HG02885 (cell line): ENCODE results near the gene SRD5A3.
A peak's percentile ranks its signal among the peaks of the same experiment; 100 is the strongest.
"Not testable (repeated sequence)": the region's sequence is repeated elsewhere in the genome, so short reads cannot be mapped to it uniquely, and the experiment has no call there.

Experiments used
- ATAC-seq: cut with Tn5 transposase; IDR thresholded peaks from one replicate; pipeline ENCODE4 v1.9.1; 2021; ENCODE audit warnings: mild to moderate bottlenecking; ENCODE audit not compliant: unreplicated experiment, poor library complexity

SRD5A3 gene

GRCh38 chr4:55343887-55344286, 2.2 kb upstream of the SRD5A3 start:
- no peak for ATAC-seq

GRCh38 chr4:55345054-55345453, 988 bp upstream of the SRD5A3 start:
- no peak for ATAC-seq

- ATAC-seq: no peak
These were observed 811 bp downstream of the SRD5A3 start for GRCh38 chr4:55346851-55347255.

- ATAC-seq: no peak
These were observed 1.7 kb downstream of the SRD5A3 start for GRCh38 chr4:55347610-55348228.

- no peak for ATAC-seq
These were observed 2.4 kb downstream of the SRD5A3 start for GRCh38 chr4:55348466-55348865.

- not testable (repeated sequence) for ATAC-seq
These were observed 4.8 kb downstream of the SRD5A3 start for GRCh38 chr4:55350870-55351269.

GRCh38 chr4:55351824-55352223, 5.8 kb downstream of the SRD5A3 start:
- ATAC-seq: no peak

- ATAC-seq: no peak
These were observed 6.7 kb downstream of the SRD5A3 start for GRCh38 chr4:55352726-55353125.

GRCh38 chr4:55353228-55353747, 7.2 kb downstream of the SRD5A3 start:
- not testable (repeated sequence) for ATAC-seq

GRCh38 chr4:55354648-55355047, 8.6 kb downstream of the SRD5A3 start:
- no peak for ATAC-seq

- ATAC-seq: no peak
These were observed 9.5 kb downstream of the SRD5A3 start for GRCh38 chr4:55355555-55355954.

GRCh38 chr4:55356991-55357461, 11.0 kb downstream of the SRD5A3 start:
- ATAC-seq: no peak

- ATAC-seq: no peak
These were observed 12.2 kb downstream of the SRD5A3 start for GRCh38 chr4:55358246-55358645.

GRCh38 chr4:55358668-55359067, 12.6 kb downstream of the SRD5A3 start:
- ATAC-seq: peak; percentile 82

- no peak for ATAC-seq
These were observed 13.4 kb downstream of the SRD5A3 start for GRCh38 chr4:55359397-55359916.

- not testable (repeated sequence) for ATAC-seq
These were observed 16.9 kb downstream of the SRD5A3 start for GRCh38 chr4:55362938-55363337.

- ATAC-seq: no peak
These were observed 17.8 kb downstream of the SRD5A3 start for GRCh38 chr4:55363691-55364351.

- ATAC-seq: no peak
These were observed 18.8 kb downstream of the SRD5A3 start for GRCh38 chr4:55364691-55365344.

GRCh38 chr4:55365345-55365728, 19.3 kb downstream of the SRD5A3 start:
- no peak for ATAC-seq

- ATAC-seq: no peak
These were observed 20.6 kb downstream of the SRD5A3 start for GRCh38 chr4:55366621-55367020.

- no peak for ATAC-seq
These were observed 21.2 kb downstream of the SRD5A3 start for GRCh38 chr4:55367084-55367722.
